Measurements from ENCODE around the gene UPF3B.
"Not testable (repeated sequence)": the region's sequence is repeated elsewhere in the genome, so short reads cannot be mapped to it uniquely, and the experiment has no call there.

The UPF3B gene, protein sequence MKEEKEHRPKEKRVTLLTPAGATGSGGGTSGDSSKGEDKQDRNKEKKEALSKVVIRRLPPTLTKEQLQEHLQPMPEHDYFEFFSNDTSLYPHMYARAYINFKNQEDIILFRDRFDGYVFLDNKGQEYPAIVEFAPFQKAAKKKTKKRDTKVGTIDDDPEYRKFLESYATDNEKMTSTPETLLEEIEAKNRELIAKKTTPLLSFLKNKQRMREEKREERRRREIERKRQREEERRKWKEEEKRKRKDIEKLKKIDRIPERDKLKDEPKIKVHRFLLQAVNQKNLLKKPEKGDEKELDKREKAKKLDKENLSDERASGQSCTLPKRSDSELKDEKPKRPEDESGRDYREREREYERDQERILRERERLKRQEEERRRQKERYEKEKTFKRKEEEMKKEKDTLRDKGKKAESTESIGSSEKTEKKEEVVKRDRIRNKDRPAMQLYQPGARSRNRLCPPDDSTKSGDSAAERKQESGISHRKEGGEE

GRCh38 chrX:119852382-119853353, at the start of gene UPF3B:
UPF3B (minus strand) TSS chrX:119852963; CDS start chrX:119852928, 35 bp downstream.
- DNase-seq = peak; percentile 93

DNA sequence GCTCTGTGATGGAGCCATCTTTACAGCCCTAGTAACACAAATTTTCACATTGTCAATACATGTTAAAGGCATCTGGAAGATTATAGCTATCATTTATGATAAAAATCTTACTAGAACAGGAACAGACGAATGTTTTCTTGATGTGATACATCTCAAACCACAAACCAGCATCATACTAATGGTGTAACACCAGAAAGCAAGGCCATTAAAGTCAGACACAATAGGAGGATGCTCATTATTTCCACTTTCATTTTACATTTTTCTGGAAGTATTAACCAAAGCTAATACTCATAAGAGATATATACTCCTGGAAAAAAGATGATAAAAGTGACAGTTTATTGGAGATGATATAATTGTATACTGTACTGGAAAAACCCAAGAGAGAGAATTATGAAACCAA, 48.2 kb upstream of the UPF3B start:
- no peak for DNase-seq

DNA sequence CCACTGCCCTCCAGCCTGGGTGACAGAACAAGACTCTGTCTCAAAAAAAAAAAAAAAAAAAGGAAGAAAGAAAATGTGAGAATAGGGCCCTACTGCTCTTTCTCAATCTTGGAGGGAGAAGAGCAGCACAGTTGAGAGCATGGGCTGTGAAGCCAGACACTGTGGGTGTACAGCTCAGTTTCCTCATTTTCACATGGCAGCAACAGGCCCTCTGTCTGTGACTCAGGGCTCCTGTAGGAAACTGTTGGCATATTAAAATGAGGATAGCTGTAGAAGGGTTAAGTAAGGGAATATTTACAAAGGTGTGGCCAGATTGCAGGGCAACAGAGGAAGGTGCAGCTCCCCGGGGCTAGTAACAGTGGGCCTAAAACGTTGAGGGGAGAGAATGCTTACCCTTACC, 46.4 kb upstream of the UPF3B start:
- no peak for DNase-seq

DNA sequence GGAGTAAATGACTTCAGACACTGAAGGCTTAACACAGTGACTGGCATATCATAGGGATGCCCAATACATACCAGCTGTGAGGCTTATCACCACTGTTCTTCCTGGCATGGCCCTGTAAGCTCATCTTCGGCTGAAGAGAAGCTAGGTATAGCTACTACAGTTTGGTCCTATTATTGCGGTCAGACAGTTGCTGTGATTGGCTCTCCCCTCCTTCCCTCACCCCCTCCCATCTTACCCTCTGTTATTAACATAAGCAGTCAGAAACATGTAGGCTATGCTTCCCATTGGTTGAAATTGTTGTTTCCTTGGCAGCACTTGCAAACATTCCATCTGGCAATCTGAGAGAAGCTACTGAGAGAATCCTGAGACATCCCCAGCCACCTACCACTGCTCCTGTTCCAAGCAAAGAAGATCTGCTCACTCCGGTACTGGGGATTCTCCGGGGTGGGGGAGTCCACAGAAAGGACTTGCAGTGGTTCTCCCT, 43.1 kb upstream of the UPF3B start, which contains the start of gene AKAP14:
Gene AKAP14, plus strand, starts transcription at position 51 of the 484 bp plus-strand sequence. CDS start 7,331 bp downstream, outside the sequence.
- DNase-seq = no peak

DNA sequence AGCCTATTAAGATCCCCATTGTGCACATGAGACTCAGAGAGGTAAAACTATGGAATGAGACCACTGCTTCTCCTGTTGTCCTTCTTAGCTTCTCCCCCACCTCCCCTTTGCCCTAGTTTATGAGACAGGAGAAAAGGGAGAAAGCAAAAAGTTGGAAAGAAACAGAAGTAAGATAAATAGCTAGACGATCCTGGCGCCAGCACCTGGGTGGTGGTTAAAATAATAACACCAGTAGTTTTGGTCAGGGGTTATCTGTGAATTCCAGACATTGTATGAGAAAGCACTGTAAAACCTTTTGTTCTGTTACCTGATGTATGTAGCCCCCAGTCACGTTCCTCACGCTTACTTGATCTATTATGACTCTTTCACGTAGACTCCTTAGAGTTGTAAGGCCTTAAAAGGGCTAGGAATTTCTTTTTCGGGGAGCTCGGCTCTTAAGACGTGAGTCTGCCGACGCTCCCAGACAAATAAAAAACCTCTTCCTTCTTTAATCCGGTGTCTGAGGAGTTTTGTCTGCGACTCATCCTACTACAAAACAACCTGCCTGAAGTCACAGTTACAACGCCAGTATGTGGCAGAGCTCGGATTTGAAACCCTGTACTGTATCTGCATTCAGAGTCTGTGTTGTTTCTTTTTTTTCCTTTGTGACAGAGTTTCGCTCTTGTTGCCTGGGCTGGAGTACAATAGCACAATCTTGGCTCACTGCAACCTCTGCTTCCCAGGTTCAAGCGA, 39.4 kb upstream of the UPF3B start:
- DNase-seq = not testable (repeated sequence)

- DNase-seq = not testable (repeated sequence)
Observed at GRCh38 chrX:119890626-119891025, 37.9 kb upstream of the UPF3B start.

GRCh38 chrX:119887721-119888425, 35.1 kb upstream of the UPF3B start:
- no peak for DNase-seq

DNA sequence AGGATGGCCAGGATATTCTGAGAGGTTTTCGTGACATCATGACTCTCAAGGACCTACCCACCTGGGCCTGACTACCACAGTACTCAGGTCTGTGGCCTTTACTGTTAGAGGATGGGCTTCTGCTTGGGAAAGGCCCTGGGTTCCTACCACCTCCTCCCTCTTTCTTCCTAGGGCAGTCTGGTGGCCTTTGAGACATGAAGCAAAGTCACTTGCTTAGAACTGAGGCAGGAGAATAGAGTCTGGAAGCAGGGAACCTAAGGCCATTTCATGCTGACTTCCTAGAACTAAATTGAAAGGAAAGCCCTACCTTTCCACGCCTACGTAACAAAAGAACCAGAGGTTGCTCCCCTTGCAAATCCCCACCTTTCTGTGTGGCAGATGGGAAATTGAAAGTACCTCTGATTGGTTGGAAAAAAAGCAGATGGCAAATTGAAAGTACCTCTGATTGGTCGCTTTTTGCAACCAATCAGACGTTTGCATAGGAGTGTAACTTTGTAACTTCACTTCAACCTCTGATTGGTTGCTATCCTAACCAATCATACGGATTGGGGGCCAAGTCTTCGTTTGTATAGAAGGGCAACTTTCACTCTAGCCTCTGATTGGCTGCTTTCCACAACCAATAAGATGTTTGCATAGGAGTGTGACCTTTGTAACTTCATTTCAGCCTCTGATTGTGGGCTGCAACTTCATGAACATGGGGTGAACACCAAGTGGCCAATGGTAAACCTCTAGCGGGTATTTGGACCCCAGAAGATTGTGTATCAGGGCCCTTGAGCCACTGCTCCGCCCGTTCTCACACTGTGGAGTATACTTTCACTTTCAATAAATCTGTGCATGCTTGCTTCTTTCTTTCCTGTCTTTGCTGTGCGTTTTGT, 33.0 kb upstream of the UPF3B start:
- DNase-seq = no peak

DNA sequence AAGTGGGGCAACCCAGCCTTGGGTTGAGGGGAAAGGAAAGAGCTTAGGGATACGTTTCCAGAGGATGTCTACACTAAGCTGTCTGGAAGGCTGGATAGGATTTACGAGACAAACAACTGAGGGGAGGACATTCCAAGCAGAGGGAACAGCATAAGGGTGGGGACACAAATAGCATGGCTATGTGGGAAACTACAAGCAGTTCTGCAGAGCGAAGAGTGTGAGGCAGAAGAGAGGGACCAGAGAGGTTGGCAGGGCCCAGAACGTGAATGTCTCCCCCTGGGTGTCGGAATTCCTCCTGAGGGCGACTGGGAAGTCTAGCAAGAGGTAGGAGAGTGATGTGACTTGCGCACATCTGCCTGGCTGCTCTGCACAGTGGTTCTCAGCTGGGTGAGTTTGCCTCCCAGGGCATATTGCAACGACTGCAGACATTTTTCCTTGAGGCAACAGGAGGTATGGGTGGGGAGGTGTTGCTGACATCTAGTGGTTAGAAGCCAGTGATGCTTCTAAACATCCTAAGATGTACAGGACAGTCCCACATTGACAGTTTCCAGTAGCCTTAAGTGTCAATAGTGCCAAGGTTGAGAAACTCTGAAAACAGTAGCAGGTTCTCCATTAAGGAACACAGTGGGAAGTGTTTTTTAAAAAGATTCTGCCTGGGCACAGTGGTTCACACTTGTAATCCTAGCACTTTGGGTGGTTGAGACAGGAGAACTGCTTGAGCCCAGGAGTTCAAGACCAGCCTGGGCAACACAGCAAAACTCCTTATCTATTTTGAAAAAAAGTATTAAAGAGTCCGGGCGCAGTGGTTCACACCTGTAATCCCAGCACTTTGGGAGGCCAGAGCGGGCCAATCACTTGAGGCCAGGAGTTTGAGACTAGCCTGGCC, 28.0 kb upstream of the UPF3B start:
- DNase-seq = no peak

DNA sequence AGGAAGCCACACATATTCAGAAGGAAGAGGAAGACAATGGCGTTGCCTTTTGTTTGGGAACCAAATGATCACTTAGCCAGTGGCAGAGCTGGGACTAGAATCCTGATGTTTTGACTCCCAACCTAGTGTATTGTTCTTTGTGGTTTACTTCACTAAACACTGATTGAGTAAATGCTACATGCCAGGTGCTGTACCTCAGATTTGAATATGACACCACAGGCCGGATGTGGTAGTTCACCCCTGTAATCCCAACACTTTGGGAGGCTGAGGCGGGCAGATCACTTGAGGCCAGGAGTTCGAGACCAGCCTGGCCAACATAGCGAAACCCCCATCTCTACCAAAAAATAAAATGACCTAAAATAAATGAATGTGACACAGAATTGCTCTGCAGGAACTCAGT, 27.3 kb upstream of the UPF3B start:
- no peak for DNase-seq

- DNase-seq = no peak
Observed at GRCh38 chrX:119878740-119879139, 26.0 kb upstream of the UPF3B start.

GRCh38 chrX:119871599-119872395, 19.0 kb upstream of the UPF3B start, which contains the start of the genes NDUFA1 and RNF113A:
NDUFA1 (plus strand) TSS chrX:119871832; CDS start chrX:119871912, 80 bp downstream.
RNF113A (minus strand) TSS chrX:119871733; CDS start chrX:119871613, 120 bp downstream.
- no peak for DNase-seq

GRCh38 chrX:119871245-119871598, 18.5 kb upstream of the UPF3B start:
- DNase-seq = no peak

DNA sequence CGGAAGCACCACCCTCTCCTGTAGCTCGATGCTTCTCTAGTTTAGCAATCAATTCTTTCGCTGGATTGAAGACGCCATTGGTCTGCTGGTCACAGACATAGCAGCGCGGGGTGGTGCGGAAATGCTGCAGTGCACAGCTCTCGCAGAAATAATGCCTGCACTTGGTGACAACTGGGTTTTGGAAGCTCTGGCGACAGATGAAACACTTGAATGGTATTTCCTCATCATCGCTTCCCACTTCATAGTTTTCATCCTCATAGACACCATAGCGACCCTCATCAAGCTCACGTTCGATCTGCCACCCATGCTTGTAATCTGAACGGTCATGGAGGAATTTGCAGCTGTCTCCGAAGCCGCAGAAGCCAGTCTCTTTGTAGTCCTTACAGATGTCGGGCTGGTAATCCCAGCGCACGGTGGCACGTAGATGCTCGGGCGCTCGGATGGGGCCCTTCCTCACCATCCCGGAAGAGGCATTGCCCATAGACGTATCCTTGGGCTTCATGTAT, 17.9 kb upstream of the UPF3B start:
- DNase-seq = no peak

GRCh38 chrX:119853444-119853843, 681 bp upstream of the UPF3B start:
- no peak for DNase-seq

- DNase-seq = no peak
Observed at GRCh38 chrX:119833905-119834304, 18.9 kb downstream of the UPF3B start.

GRCh38 chrX:119828446-119828845, 24.3 kb downstream of the UPF3B start:
- no peak for DNase-seq

GRCh38 chrX:119826399-119826959, 26.3 kb downstream of the UPF3B start:
- no peak for DNase-seq

Measured in NCI-H1417 treated with DMSO at 0.1 percent for 48 hours (cell line).